HEK293 (cell line): Measurements from ENCODE around the gene PROB1.

Source experiments
- CTCF ChIA-PET: fragments of 350-600 bp; formaldehyde crosslinking; extraction: SDS; loops from one replicate; lab custom pipeline; 2021; ENCODE audit warnings: antibody characterized with exemption; lab: Yijun Ruan, JAX
- POLR2A ChIA-PET: fragments of 300-600 bp; formaldehyde crosslinking; extraction: SDS; loops from one replicate; lab custom pipeline; 2020; ENCODE audit warnings: antibody characterized with exemption, inconsistent platforms; lab: Yijun Ruan, JAX
- H3K27ac ChIP-seq: fragments of 200-500 bp; sonication (Bioruptor generic); 2 replicates; pipeline ENCODE4 v1.5.1; 2014; ENCODE audit warnings: low read depth, low read length, control low read depth, inconsistent platforms; ENCODE audit errors: extremely low read depth
- H3K36me3 ChIP-seq, 2 experiments: fragments of 200-500 bp in 1 of 2; sonication (Bioruptor generic) in 1 of 2; 1 replicate in 1 of 2; 2 replicates in 1 of 2; pipeline ENCODE4 v1.5.1; 2014 to 2017; ENCODE audit warnings: inconsistent platforms in 2 of 2, low read length in 2 of 2; ENCODE audit not compliant: control insufficient read depth in 2 of 2, insufficient read depth in 1 of 2
- H3K4me1 ChIP-seq: fragments of 200-500 bp; sonication (Bioruptor generic); 2 replicates; pipeline ENCODE4 v1.5.1; 2014; ENCODE audit warnings: mild to moderate bottlenecking, low read length, inconsistent platforms; ENCODE audit not compliant: control insufficient read depth, insufficient read depth
- H3K4me3 ChIP-seq: 2 replicates; pipeline ENCODE4 v1.5.1; 2011; ENCODE audit warnings: low read depth, mild to moderate bottlenecking, control low read depth, low read length, moderate library complexity
- H3K9me3 ChIP-seq: fragments of 200-500 bp; sonication (Bioruptor generic); 2 replicates; pipeline ENCODE4 v1.5.1; 2014; ENCODE audit warnings: low read depth, low read length, inconsistent platforms; ENCODE audit not compliant: control insufficient read depth, insufficient read depth
- AEBP2 ChIP-seq: fragments of 450-650 bp; formaldehyde crosslinking; IDR thresholded peaks from 2 replicates; pipeline ENCODE4 v1.5.1; 2016; ENCODE audit warnings: missing biosample characterization, missing genetic modification characterization, borderline replicate concordance
- PBX3 ChIP-seq: sonication (generic); formaldehyde crosslinking; IDR thresholded peaks from 2 replicates; pipeline ENCODE4 v1.8.1; 2022; ENCODE audit warnings: mild to moderate bottlenecking, moderate library complexity, missing genetic modification reagents
- PRDM10 ChIP-seq: fragments of 450-650 bp; formaldehyde crosslinking; IDR thresholded peaks from 2 replicates; pipeline ENCODE4 v1.5.1; 2016; ENCODE audit warnings: missing biosample characterization, missing genetic modification characterization
- REST ChIP-seq: fragments of 450-650 bp; formaldehyde crosslinking; IDR thresholded peaks from 2 replicates; pipeline ENCODE4 v1.5.1; 2016; ENCODE audit warnings: missing biosample characterization, missing genetic modification characterization
- SCRT2 ChIP-seq: fragments of 450-650 bp; formaldehyde crosslinking; IDR thresholded peaks from 2 replicates; pipeline ENCODE4 v1.5.1; 2016; ENCODE audit warnings: missing biosample characterization, missing genetic modification characterization
- SP3 ChIP-seq: fragments of 450-650 bp; formaldehyde crosslinking; IDR thresholded peaks from 2 replicates; pipeline ENCODE4 v1.5.1; 2016; ENCODE audit warnings: missing biosample characterization, missing genetic modification characterization
- TSHZ1 ChIP-seq: fragments of 450-650 bp; formaldehyde crosslinking; IDR thresholded peaks from 2 replicates; pipeline ENCODE4 v1.5.1; 2016; ENCODE audit warnings: missing biosample characterization, missing genetic modification characterization, borderline replicate concordance
- ZBTB17 ChIP-seq: fragments of 450-650 bp; formaldehyde crosslinking; IDR thresholded peaks from 2 replicates; pipeline ENCODE4 v1.5.1; 2016; ENCODE audit warnings: missing biosample characterization, missing genetic modification characterization
- ZBTB20 ChIP-seq: fragments of 450-650 bp; formaldehyde crosslinking; IDR thresholded peaks from 2 replicates; pipeline ENCODE4 v1.5.1; 2016; ENCODE audit warnings: missing biosample characterization, missing genetic modification characterization
- ZFP37 ChIP-seq: fragments of 450-650 bp; formaldehyde crosslinking; IDR thresholded peaks from 2 replicates; pipeline ENCODE4 v1.5.1; 2016; ENCODE audit warnings: missing biosample characterization, missing genetic modification characterization
- ZNF121 ChIP-seq: fragments of 450-650 bp; formaldehyde crosslinking; IDR thresholded peaks from 2 replicates; pipeline ENCODE4 v1.5.1; 2016; ENCODE audit warnings: missing biosample characterization, missing genetic modification characterization
- ZNF132 ChIP-seq: fragments of 450-650 bp; formaldehyde crosslinking; IDR thresholded peaks from 2 replicates; pipeline ENCODE4 v1.5.1; 2017; ENCODE audit warnings: missing biosample characterization, missing genetic modification characterization, borderline replicate concordance
- ZNF140 ChIP-seq: fragments of 450-650 bp; formaldehyde crosslinking; IDR thresholded peaks from 2 replicates; pipeline ENCODE4 v1.5.1; 2016; ENCODE audit warnings: missing biosample characterization, missing genetic modification characterization
- ZNF513 ChIP-seq: fragments of 450-650 bp; IDR thresholded peaks from 2 replicates; pipeline ENCODE4 v1.5.1; 2018; ENCODE audit warnings: missing biosample characterization, missing genetic modification characterization
- ZNF544 ChIP-seq: fragments of 450-650 bp; formaldehyde crosslinking; IDR thresholded peaks from 2 replicates; pipeline ENCODE4 v1.5.0; 2017; ENCODE audit warnings: missing biosample characterization, missing genetic modification characterization
- ZNF623 ChIP-seq: fragments of 450-650 bp; formaldehyde crosslinking; IDR thresholded peaks from 2 replicates; pipeline ENCODE4 v1.5.1; 2016; ENCODE audit warnings: missing biosample characterization, missing genetic modification characterization
- ZNF664 ChIP-seq: fragments of 450-650 bp; formaldehyde crosslinking; IDR thresholded peaks from 2 replicates; pipeline ENCODE4 v1.5.1; 2016; ENCODE audit warnings: missing biosample characterization, missing genetic modification characterization
- ZSCAN18 ChIP-seq: fragments of 450-650 bp; formaldehyde crosslinking; IDR thresholded peaks from 2 replicates; pipeline ENCODE4 v1.5.1; 2016; ENCODE audit warnings: missing biosample characterization, missing genetic modification characterization

Gene PROB1

GRCh38 chr5:139439013-139439903 is 44.4 kb upstream of the PROB1 start, which contains the start of gene DNAJC18 (continued):
- TF ChIP-seq ZNF513 (tag by site-specific recombination) (no peak), TSHZ1 (peak; percentile 58; the same call in 1 of the 2 replicates), ZBTB17 (peak; percentile 100), ZNF140 (no peak), ZNF121 (tag by site-specific recombination) (no peak), REST (tag by site-specific recombination) (peak; percentile 74), SCRT2 (tag by site-specific recombination) (peak; percentile 99)

GRCh38 chr5:139438707-139439012 is 43.8 kb upstream of the PROB1 start:
- peak overlapping the region; percentile 80 for H3K4me3 ChIP-seq
- peaks cover 27 to 30% of the 10 kb centered on the region in 2 experiments for H3K36me3 ChIP-seq
- ChIA-PET POLR2A (interaction anchor here (0.5 to 1.9 kb wide), 21 partner anchors 8 to 211 kb away, joined by 3 to 21 read pairs (median 5); partner anchors contain the start of genes SMIM33, SPATA24, STING1 and UBE2D2), CTCF (interaction anchor here (0.6 to 4.2 kb wide), 3 partner anchors 9 to 75 kb away, joined by 3 to 28 read pairs (median 9); no protein-coding TSS in a partner anchor)
- H3K4me1 ChIP-seq, result peaks cover 9% of the 10 kb centered on the region
- no peaks in the 10 kb centered on the region for H3K9me3 ChIP-seq
- 0 out of 2 replicates have a peak overlapping the region, but pooled peaks have one; percentile 42 for H3K27ac ChIP-seq
- TF ChIP-seq ZNF623 (tag by site-specific recombination), result no peak
- TF ChIP-seq PRDM10, result no peak
- TF ChIP-seq ZNF132 (tag by site-specific recombination), result no peak
- TF ChIP-seq AEBP2 (tag by site-specific recombination), result no peak
- TF ChIP-seq ZNF664, result no peak
- no peak for TF ChIP-seq SP3
- TF ChIP-seq ZFP37, result no peak
- TF ChIP-seq ZSCAN18, result no peak
- TF ChIP-seq PBX3 (CRISPR knock-in tag), result no peak
- TF ChIP-seq ZNF544 (tag by site-specific recombination), result no peak
- TF ChIP-seq ZBTB20 (tag by site-specific recombination), result no peak
